SK-N-SH treated with all-trans-retinoic acid at 6 μM for 48 hours (cell line): Measurements from ENCODE around the gene FPGS.

Experiments used
- ATAC-seq: fragments of 200-7000 bp; cut with Tn5 transposase; 3 replicates; pipeline ENCODE4 v1.9.1; 2020; ENCODE audit warnings: mild to moderate bottlenecking, moderate library complexity
- CSDC2 ChIP-seq: fragments of 250-450 bp; sonication (Bioruptor Pico); IDR thresholded peaks from 2 replicates; pipeline ENCODE4 v1.5.0; 2020; ENCODE audit warnings: mild to moderate bottlenecking, moderate library complexity
- ISL1 ChIP-seq: fragments of 250-450 bp; sonication (Bioruptor Pico); IDR thresholded peaks from 2 replicates; pipeline ENCODE4 v2.1.2; 2022; ENCODE audit warnings: mild to moderate bottlenecking, moderate library complexity
- PPARA ChIP-seq: fragments of 250-450 bp; sonication (Bioruptor Pico); IDR thresholded peaks from 2 replicates; pipeline ENCODE4 v1.5.0; 2020; ENCODE audit warnings: mild to moderate bottlenecking, borderline replicate concordance
- ZC3H10 ChIP-seq: fragments of 250-450 bp; sonication (Bioruptor Pico); IDR thresholded peaks from 2 replicates; pipeline ENCODE4 v1.5.1; 2021; ENCODE audit warnings: mild to moderate bottlenecking, moderate library complexity
- ZFP30 ChIP-seq: fragments of 450-650 bp; formaldehyde crosslinking; IDR thresholded peaks from 2 replicates; pipeline ENCODE4 v1.5.0; 2022; ENCODE audit warnings: mild to moderate bottlenecking, moderate library complexity
- ZNF70 ChIP-seq: fragments of 450-650 bp; formaldehyde crosslinking; IDR thresholded peaks from 2 replicates; pipeline ENCODE4 v1.5.0; 2020; ENCODE audit warnings: mild to moderate bottlenecking, moderate library complexity
- ZNF8 ChIP-seq: fragments of 450-650 bp; formaldehyde crosslinking; IDR thresholded peaks from 2 replicates; pipeline ENCODE4 v1.5.0; 2020; ENCODE audit warnings: mild to moderate bottlenecking, moderate library complexity
- TF ChIP-seq, protein P1 (sequence below): fragments of 250-450 bp; sonication (Bioruptor Pico); IDR thresholded peaks from 2 replicates; pipeline ENCODE4 v1.5.0; 2020; ENCODE audit warnings: mild to moderate bottlenecking, moderate library complexity
- TF ChIP-seq, protein P2 (sequence below): fragments of 250-450 bp; sonication (Bioruptor Pico); IDR thresholded peaks from 2 replicates; pipeline ENCODE4 v1.8.0; 2020; ENCODE audit warnings: mild to moderate bottlenecking, moderate library complexity, borderline replicate concordance

FPGS gene

DNA sequence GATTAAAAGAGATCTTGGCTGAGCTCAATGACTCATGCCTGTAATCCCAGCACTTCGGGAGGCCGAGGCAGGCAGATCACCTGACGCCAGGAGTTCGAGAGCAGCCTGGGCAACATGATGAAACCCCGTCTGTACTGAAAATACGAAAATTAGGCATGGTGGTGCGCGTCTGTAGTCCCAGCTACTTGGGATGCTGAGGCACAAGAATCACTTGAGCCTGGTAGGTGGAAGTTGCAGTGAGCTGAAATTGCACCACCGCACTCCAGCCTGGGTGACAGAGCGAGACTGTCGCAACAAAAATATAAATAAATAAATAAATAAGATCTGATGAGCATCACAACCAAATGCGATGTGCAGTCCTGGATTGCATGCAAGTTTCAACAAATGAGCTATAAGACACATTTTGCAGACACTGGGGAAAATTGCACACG, 60.5 kb downstream of the FPGS start:
- no peak for ATAC-seq
- TF ChIP-seq, protein P1, sequence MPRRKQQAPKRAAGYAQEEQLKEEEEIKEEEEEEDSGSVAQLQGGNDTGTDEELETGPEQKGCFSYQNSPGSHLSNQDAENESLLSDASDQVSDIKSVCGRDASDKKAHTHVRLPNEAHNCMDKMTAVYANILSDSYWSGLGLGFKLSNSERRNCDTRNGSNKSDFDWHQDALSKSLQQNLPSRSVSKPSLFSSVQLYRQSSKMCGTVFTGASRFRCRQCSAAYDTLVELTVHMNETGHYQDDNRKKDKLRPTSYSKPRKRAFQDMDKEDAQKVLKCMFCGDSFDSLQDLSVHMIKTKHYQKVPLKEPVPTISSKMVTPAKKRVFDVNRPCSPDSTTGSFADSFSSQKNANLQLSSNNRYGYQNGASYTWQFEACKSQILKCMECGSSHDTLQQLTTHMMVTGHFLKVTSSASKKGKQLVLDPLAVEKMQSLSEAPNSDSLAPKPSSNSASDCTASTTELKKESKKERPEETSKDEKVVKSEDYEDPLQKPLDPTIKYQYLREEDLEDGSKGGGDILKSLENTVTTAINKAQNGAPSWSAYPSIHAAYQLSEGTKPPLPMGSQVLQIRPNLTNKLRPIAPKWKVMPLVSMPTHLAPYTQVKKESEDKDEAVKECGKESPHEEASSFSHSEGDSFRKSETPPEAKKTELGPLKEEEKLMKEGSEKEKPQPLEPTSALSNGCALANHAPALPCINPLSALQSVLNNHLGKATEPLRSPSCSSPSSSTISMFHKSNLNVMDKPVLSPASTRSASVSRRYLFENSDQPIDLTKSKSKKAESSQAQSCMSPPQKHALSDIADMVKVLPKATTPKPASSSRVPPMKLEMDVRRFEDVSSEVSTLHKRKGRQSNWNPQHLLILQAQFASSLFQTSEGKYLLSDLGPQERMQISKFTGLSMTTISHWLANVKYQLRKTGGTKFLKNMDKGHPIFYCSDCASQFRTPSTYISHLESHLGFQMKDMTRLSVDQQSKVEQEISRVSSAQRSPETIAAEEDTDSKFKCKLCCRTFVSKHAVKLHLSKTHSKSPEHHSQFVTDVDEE (CRISPR knock-in tag): no peak
- TF ChIP-seq ISL1 (CRISPR knock-in tag) (no peak), ZFP30 (no peak), ZNF8 (CRISPR knock-in tag) (no peak), PPARA (CRISPR knock-in tag) (no peak), CSDC2 (CRISPR knock-in tag) (no peak), ZNF70 (CRISPR knock-in tag) (no peak), ZC3H10 (CRISPR knock-in tag) (no peak)
- TF ChIP-seq, protein P2, sequence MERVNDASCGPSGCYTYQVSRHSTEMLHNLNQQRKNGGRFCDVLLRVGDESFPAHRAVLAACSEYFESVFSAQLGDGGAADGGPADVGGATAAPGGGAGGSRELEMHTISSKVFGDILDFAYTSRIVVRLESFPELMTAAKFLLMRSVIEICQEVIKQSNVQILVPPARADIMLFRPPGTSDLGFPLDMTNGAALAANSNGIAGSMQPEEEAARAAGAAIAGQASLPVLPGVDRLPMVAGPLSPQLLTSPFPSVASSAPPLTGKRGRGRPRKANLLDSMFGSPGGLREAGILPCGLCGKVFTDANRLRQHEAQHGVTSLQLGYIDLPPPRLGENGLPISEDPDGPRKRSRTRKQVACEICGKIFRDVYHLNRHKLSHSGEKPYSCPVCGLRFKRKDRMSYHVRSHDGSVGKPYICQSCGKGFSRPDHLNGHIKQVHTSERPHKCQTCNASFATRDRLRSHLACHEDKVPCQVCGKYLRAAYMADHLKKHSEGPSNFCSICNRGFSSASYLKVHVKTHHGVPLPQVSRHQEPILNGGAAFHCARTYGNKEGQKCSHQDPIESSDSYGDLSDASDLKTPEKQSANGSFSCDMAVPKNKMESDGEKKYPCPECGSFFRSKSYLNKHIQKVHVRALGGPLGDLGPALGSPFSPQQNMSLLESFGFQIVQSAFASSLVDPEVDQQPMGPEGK (CRISPR knock-in tag): no peak
- TF ChIP-seq, all 23 proteins: peak for 0
